HEK293 (cell line): Measurements from ENCODE around the gene ADCY3.

Experiments
- CTCF ChIA-PET: fragments of 350-600 bp; formaldehyde crosslinking; extraction: SDS; loops from one replicate; lab custom pipeline; 2021; ENCODE audit warnings: antibody characterized with exemption; lab: Yijun Ruan, JAX
- POLR2A ChIA-PET: fragments of 300-600 bp; formaldehyde crosslinking; extraction: SDS; loops from one replicate; lab custom pipeline; 2020; ENCODE audit warnings: antibody characterized with exemption, inconsistent platforms; lab: Yijun Ruan, JAX
- H3K27ac ChIP-seq: fragments of 200-500 bp; sonication (Bioruptor generic); 2 replicates; pipeline ENCODE4 v1.5.1; 2014; ENCODE audit warnings: low read depth, low read length, control low read depth, inconsistent platforms; ENCODE audit errors: extremely low read depth
- H3K36me3 ChIP-seq, 2 experiments: fragments of 200-500 bp in 1 of 2; sonication (Bioruptor generic) in 1 of 2; 1 replicate in 1 of 2; 2 replicates in 1 of 2; pipeline ENCODE4 v1.5.1; 2014 to 2017; ENCODE audit warnings: inconsistent platforms in 2 of 2, low read length in 2 of 2; ENCODE audit not compliant: control insufficient read depth in 2 of 2, insufficient read depth in 1 of 2
- H3K4me1 ChIP-seq: fragments of 200-500 bp; sonication (Bioruptor generic); 2 replicates; pipeline ENCODE4 v1.5.1; 2014; ENCODE audit warnings: mild to moderate bottlenecking, low read length, inconsistent platforms; ENCODE audit not compliant: control insufficient read depth, insufficient read depth
- H3K4me3 ChIP-seq: 2 replicates; pipeline ENCODE4 v1.5.1; 2011; ENCODE audit warnings: low read depth, mild to moderate bottlenecking, control low read depth, low read length, moderate library complexity
- H3K9me3 ChIP-seq: fragments of 200-500 bp; sonication (Bioruptor generic); 2 replicates; pipeline ENCODE4 v1.5.1; 2014; ENCODE audit warnings: low read depth, low read length, inconsistent platforms; ENCODE audit not compliant: control insufficient read depth, insufficient read depth
- KLF1 ChIP-seq: fragments of 450-650 bp; formaldehyde crosslinking; IDR thresholded peaks from 2 replicates; pipeline ENCODE4 v1.5.1; 2016; ENCODE audit warnings: missing biosample characterization, missing genetic modification characterization
- RBAK ChIP-seq: fragments of 450-650 bp; formaldehyde crosslinking; IDR thresholded peaks from 2 replicates; pipeline ENCODE4 v1.5.1; 2016; ENCODE audit warnings: missing biosample characterization, missing genetic modification characterization
- SCRT2 ChIP-seq: fragments of 450-650 bp; formaldehyde crosslinking; IDR thresholded peaks from 2 replicates; pipeline ENCODE4 v1.5.1; 2016; ENCODE audit warnings: missing biosample characterization, missing genetic modification characterization
- ZBTB7A ChIP-seq: fragments of 450-650 bp; formaldehyde crosslinking; IDR thresholded peaks from 2 replicates; pipeline ENCODE4 v1.5.1; 2016; ENCODE audit warnings: low read depth, missing biosample characterization, missing genetic modification characterization
- ZNF114 ChIP-seq: fragments of 450-650 bp; formaldehyde crosslinking; IDR thresholded peaks from 2 replicates; pipeline ENCODE4 v1.5.0; 2017; ENCODE audit warnings: missing biosample characterization, missing genetic modification characterization
- ZNF121 ChIP-seq: fragments of 450-650 bp; formaldehyde crosslinking; IDR thresholded peaks from 2 replicates; pipeline ENCODE4 v1.5.1; 2016; ENCODE audit warnings: missing biosample characterization, missing genetic modification characterization
- ZNF214 ChIP-seq: fragments of 450-650 bp; formaldehyde crosslinking; IDR thresholded peaks from 2 replicates; pipeline ENCODE4 v1.5.1; 2017; ENCODE audit warnings: missing biosample characterization, mild to moderate bottlenecking, missing genetic modification characterization, borderline replicate concordance
- ZNF24 ChIP-seq: fragments of 450-650 bp; formaldehyde crosslinking; IDR thresholded peaks from 2 replicates; pipeline ENCODE4 v1.5.1; 2016; ENCODE audit warnings: missing biosample characterization, missing genetic modification characterization
- ZNF248 ChIP-seq: fragments of 450-650 bp; formaldehyde crosslinking; IDR thresholded peaks from 2 replicates; pipeline ENCODE4 v1.5.1; 2017; ENCODE audit warnings: missing biosample characterization, missing genetic modification characterization
- ZNF529 ChIP-seq: fragments of 450-650 bp; formaldehyde crosslinking; IDR thresholded peaks from 2 replicates; pipeline ENCODE4 v1.5.1; 2017; ENCODE audit warnings: missing genetic modification characterization, missing biosample characterization; ENCODE audit not compliant: insufficient replicate concordance
- ZNF561 ChIP-seq: fragments of 450-650 bp; IDR thresholded peaks from 2 replicates; pipeline ENCODE4 v1.5.1; 2018; ENCODE audit warnings: missing biosample characterization, missing genetic modification characterization, borderline replicate concordance
- ZNF585B ChIP-seq: fragments of 450-650 bp; formaldehyde crosslinking; IDR thresholded peaks from 2 replicates; pipeline ENCODE4 v1.5.1; 2016; ENCODE audit warnings: missing biosample characterization, missing genetic modification characterization
- ZNF654 ChIP-seq: fragments of 450-650 bp; formaldehyde crosslinking; IDR thresholded peaks from 2 replicates; pipeline ENCODE4 v1.5.1; 2016; ENCODE audit warnings: low read depth, missing biosample characterization, missing genetic modification characterization
- ZNF677 ChIP-seq: fragments of 450-650 bp; IDR thresholded peaks from 2 replicates; pipeline ENCODE4 v1.5.0; 2018; ENCODE audit warnings: missing biosample characterization, mild to moderate bottlenecking, missing genetic modification characterization, moderate library complexity
- ZSCAN30 ChIP-seq: fragments of 450-650 bp; IDR thresholded peaks from 2 replicates; pipeline ENCODE4 v1.5.1; 2018; ENCODE audit warnings: missing biosample characterization, mild to moderate bottlenecking, missing genetic modification characterization, moderate library complexity
- ZSCAN4 ChIP-seq: fragments of 450-650 bp; formaldehyde crosslinking; IDR thresholded peaks from 2 replicates; pipeline ENCODE4 v1.5.1; 2017; ENCODE audit warnings: missing biosample characterization, missing genetic modification characterization
- TF ChIP-seq, protein P1 (sequence below): fragments of 450-650 bp; formaldehyde crosslinking; IDR thresholded peaks from 2 replicates; pipeline ENCODE4 v1.5.1; 2016; ENCODE audit warnings: missing biosample characterization, missing genetic modification characterization
- TF ChIP-seq, protein P2 (sequence below): fragments of 450-650 bp; formaldehyde crosslinking; IDR thresholded peaks from 2 replicates; pipeline ENCODE4 v1.5.1; 2016; ENCODE audit warnings: missing biosample characterization, missing genetic modification characterization
- TF ChIP-seq, protein P3 (sequence below): fragments of 450-650 bp; formaldehyde crosslinking; IDR thresholded peaks from 2 replicates; pipeline ENCODE4 v1.5.1; 2016; ENCODE audit warnings: missing biosample characterization, missing genetic modification characterization

The ADCY3 gene

DNA sequence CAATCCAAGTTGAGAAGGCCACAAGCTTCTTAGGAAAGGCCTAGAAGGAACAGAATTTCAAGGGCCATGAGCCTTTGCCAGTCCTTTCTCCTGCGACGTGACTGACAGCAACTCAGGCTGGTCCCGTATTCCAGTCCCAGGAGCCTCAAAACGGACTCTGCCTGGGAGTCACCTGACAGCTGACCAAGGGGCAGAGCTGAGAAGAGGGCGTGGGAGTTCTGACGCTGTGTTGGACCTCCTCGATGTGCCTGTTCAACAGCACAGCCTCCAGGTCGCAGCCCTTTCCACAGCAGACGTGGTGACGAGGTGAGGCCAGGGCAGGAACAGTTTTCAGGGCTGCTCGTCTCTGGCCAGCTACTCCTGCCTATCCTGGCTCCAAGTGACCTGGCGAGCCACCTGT, 89.3 kb downstream of the ADCY3 start:
- Histone ChIP-seq H3K4me3 (no peak overlapping the region), H3K27ac (no peak overlapping the region), H3K4me1 (no peaks in the 10 kb centered on the region), H3K9me3 (no peaks in the 10 kb centered on the region), H3K36me3 (peaks cover 0 to 55% of the 10 kb centered on the region in 2 experiments; a peak in 2 of 3 replicates)
- ChIA-PET CTCF (interaction anchor here (0.7 to 1.5 kb wide), 4 partner anchors 38 to 421 kb away, joined by 3 to 6 read pairs (median 4); partner anchors contain the start of genes CENPO and PTRHD1), POLR2A (no interaction called here)
- no peak for TF ChIP-seq ZNF529 (tag by site-specific recombination)
- no peak for TF ChIP-seq ZNF214 (tag by site-specific recombination)
- TF ChIP-seq, protein P1, sequence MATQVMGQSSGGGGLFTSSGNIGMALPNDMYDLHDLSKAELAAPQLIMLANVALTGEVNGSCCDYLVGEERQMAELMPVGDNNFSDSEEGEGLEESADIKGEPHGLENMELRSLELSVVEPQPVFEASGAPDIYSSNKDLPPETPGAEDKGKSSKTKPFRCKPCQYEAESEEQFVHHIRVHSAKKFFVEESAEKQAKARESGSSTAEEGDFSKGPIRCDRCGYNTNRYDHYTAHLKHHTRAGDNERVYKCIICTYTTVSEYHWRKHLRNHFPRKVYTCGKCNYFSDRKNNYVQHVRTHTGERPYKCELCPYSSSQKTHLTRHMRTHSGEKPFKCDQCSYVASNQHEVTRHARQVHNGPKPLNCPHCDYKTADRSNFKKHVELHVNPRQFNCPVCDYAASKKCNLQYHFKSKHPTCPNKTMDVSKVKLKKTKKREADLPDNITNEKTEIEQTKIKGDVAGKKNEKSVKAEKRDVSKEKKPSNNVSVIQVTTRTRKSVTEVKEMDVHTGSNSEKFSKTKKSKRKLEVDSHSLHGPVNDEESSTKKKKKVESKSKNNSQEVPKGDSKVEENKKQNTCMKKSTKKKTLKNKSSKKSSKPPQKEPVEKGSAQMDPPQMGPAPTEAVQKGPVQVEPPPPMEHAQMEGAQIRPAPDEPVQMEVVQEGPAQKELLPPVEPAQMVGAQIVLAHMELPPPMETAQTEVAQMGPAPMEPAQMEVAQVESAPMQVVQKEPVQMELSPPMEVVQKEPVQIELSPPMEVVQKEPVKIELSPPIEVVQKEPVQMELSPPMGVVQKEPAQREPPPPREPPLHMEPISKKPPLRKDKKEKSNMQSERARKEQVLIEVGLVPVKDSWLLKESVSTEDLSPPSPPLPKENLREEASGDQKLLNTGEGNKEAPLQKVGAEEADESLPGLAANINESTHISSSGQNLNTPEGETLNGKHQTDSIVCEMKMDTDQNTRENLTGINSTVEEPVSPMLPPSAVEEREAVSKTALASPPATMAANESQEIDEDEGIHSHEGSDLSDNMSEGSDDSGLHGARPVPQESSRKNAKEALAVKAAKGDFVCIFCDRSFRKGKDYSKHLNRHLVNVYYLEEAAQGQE (tag by site-specific recombination), result no peak
- no peak for TF ChIP-seq ZNF248 (tag by site-specific recombination)
- no peak for TF ChIP-seq ZBTB7A
- TF ChIP-seq ZSCAN30 (tag by site-specific recombination), result no peak
- no peak for TF ChIP-seq ZNF585B (tag by site-specific recombination)
- TF ChIP-seq ZNF561, result no peak
- TF ChIP-seq, protein P2, sequence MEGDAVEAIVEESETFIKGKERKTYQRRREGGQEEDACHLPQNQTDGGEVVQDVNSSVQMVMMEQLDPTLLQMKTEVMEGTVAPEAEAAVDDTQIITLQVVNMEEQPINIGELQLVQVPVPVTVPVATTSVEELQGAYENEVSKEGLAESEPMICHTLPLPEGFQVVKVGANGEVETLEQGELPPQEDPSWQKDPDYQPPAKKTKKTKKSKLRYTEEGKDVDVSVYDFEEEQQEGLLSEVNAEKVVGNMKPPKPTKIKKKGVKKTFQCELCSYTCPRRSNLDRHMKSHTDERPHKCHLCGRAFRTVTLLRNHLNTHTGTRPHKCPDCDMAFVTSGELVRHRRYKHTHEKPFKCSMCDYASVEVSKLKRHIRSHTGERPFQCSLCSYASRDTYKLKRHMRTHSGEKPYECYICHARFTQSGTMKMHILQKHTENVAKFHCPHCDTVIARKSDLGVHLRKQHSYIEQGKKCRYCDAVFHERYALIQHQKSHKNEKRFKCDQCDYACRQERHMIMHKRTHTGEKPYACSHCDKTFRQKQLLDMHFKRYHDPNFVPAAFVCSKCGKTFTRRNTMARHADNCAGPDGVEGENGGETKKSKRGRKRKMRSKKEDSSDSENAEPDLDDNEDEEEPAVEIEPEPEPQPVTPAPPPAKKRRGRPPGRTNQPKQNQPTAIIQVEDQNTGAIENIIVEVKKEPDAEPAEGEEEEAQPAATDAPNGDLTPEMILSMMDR (tag by site-specific recombination), result no peak
- TF ChIP-seq ZNF24 (tag by site-specific recombination), result no peak
- no peak for TF ChIP-seq ZNF121 (tag by site-specific recombination)
- TF ChIP-seq, protein P3, sequence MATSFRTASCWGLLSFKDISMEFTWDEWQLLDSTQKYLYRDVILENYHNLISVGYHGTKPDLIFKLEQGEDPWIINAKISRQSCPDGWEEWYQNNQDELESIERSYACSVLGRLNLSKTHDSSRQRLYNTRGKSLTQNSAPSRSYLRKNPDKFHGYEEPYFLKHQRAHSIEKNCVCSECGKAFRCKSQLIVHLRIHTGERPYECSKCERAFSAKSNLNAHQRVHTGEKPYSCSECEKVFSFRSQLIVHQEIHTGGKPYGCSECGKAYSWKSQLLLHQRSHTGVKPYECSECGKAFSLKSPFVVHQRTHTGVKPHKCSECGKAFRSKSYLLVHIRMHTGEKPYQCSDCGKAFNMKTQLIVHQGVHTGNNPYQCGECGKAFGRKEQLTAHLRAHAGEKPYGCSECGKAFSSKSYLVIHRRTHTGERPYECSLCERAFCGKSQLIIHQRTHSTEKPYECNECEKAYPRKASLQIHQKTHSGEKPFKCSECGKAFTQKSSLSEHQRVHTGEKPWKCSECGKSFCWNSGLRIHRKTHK (tag by site-specific recombination), result no peak
- no peak for TF ChIP-seq ZSCAN4 (tag by site-specific recombination)
- TF ChIP-seq KLF1, result no peak
- TF ChIP-seq ZNF114 (tag by site-specific recombination), result no peak
- no peak for TF ChIP-seq RBAK
- TF ChIP-seq SCRT2 (tag by site-specific recombination), result no peak

GRCh38 chr2:24830351-24830750, 89.7 kb downstream of the ADCY3 start:
- Histone ChIP-seq H3K36me3 (peaks cover 0 to 59% of the 10 kb centered on the region in 2 experiments; a peak in 2 of 3 replicates), H3K27ac (no peak overlapping the region), H3K9me3 (no peaks in the 10 kb centered on the region), H3K4me1 (no peaks in the 10 kb centered on the region), H3K4me3 (no peak overlapping the region)
- POLR2A ChIA-PET, result interaction anchor here (0.6 kb wide), 1 partner anchor 170 kb away, joined by 3 read pairs; no protein-coding TSS in a partner anchor
- TF ChIP-seq ZNF677 (tag by site-specific recombination) (no peak), ZNF654 (tag by site-specific recombination) (peak; percentile 19; the same call in 1 of the 2 replicates)
- TF ChIP-seq, all 188 proteins: peak for 1
- CTCF ChIA-PET, result interaction anchor here (1.2 to 1.5 kb wide), 3 partner anchors 38 to 420 kb away, joined by 3 to 6 read pairs (median 4); partner anchors contain the start of genes CENPO and PTRHD1
